Activated B cell treated with CpG ODN at 0.5 μM for 24 hours (primary cell): ENCODE data around the gene LPP. TPM values are rescaled to one million over a fixed set of nuclear protein-coding genes. Genes with fewer than 3 reads are reported as not detected.

Source experiments
- ATAC-seq: fragments of 200-7000 bp; cut with Tn5 transposase; one replicate; pipeline ENCODE4 v1.10.0; 2021; ENCODE audit warnings: low read depth, mild to moderate bottlenecking, moderate library complexity
- CTCF ChIA-PET: fragments of 350-600 bp; sonication (Branson Sonifier 250); formaldehyde crosslinking; loops from one replicate; lab custom pipeline; 2021; ENCODE audit warnings: antibody characterized with exemption; lab: Charles Lee
- POLR2A ChIA-PET: fragments of 350-600 bp; sonication (Branson Sonifier 250); formaldehyde crosslinking; loops from one replicate; lab custom pipeline; 2021; ENCODE audit warnings: antibody characterized with exemption; lab: Charles Lee
- DNase-seq: peaks from one replicate; pipeline ENCODE4 v3.0.0; 2022
- H3K27ac Mint-ChIP-seq: one replicate; pipeline ENCODE4 v1.8.0; 2020; ENCODE audit warnings: mixed read lengths
- H3K27me3 Mint-ChIP-seq: one replicate; pipeline ENCODE4 v1.8.0; 2021; ENCODE audit warnings: mixed read lengths
- H3K36me3 Mint-ChIP-seq: one replicate; pipeline ENCODE4 v1.8.0; 2021; ENCODE audit warnings: low read depth, mixed read lengths
- H3K4me1 Mint-ChIP-seq: one replicate; pipeline ENCODE4 v1.8.0; 2021; ENCODE audit warnings: mixed read lengths
- H3K4me3 Mint-ChIP-seq: one replicate; pipeline ENCODE4 v1.8.0; 2020; ENCODE audit warnings: mild to moderate bottlenecking, mixed read lengths
- H3K9me3 Mint-ChIP-seq: one replicate; pipeline ENCODE4 v1.8.0; 2020; ENCODE audit warnings: mixed read lengths
- intact Hi-C: fragments of 100-400 bp; cut with micrococcal nuclease; formaldehyde crosslinking; loops from one replicate; pipeline ENCODE4 v1.15.1; 2024
- total RNA-seq: library from RNA; stranded (reverse); gene quantifications from 2 replicates; pipeline ENCODE4 v1.2.3, GENCODE V29; 2022
- TF ChIP-seq, protein P1 (sequence below): fragments of 200-600 bp; IDR thresholded peaks from one replicate; pipeline ENCODE4 v1.8.0; 2022; ENCODE audit warnings: antibody characterized with exemption, mild to moderate bottlenecking

LPP gene
- total RNA-seq, 1 donor from 2014 or later, result 60.1 TPM

DNA sequence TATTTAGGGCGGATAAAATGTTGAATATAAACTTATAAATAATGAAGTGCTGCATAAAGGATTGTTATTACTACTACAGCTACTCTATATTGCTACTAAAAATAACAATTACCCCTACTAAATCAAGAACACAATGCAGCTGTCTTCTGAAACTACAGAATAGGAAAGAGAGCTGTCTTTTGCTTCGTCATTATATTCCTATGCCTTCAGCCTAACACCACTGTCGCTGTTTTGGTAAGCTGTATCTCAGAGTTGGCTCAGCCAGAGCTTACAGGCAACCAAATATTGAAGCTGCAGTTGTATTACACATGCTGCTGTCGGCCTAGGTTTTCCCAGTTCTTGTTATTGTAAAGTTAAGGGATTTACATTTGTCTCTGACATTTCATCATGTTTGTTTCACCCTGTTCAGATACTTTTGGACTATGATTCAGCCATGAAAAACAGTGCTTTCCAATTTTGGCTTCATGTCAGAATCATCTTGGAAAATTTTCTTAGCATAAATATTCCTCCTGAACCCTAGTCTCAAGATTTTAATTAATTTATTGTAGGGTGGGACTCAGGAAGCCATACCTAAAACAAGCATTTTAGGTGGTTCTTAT, 31.3 kb upstream of the LPP start:
- H3K27ac Mint-ChIP-seq, result no peak overlapping the region

DNA sequence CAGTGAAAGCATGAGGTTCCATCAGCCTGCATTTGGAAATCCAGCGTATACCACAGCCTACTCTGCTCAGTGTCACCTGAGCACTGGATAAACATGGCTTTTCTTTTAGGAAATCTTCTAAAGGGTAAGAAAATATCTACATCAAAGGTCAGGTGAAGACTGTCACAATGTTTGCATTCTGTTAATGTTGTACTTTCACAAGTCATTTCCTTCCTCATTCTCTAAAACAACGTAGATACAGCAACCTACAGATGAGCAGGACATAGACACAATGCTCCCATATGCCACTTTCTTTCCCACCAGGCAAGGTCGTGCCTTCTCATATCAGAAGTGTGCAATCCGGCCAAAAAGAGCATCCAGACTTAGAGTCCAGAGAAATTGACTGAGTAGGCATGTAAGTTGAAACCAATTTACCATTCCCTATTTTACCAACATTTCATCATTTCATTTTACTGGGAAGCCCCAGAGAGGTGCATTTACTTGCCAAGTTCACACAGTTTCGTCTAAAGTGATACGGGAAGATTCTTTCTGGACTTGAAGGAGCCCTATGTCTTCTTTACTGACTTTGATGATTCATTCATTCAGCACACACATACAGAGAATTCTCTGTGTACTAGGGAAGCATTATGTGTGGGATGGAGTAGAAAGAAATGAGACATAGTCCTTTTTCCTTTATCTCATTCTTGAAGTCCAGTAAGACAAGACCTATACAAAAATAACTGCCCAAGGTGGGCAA, 30.6 kb upstream of the LPP start:
- Mint-ChIP-seq H3K36me3 (no peaks in the 10 kb centered on the region), H3K27ac (peak overlapping the region; percentile 51), H3K9me3 (no peaks in the 10 kb centered on the region), H3K4me3 (peak overlapping the region; percentile 32), H3K27me3 (peaks cover 6% of the 10 kb centered on the region), H3K4me1 (peaks cover 22% of the 10 kb centered on the region)
- intact Hi-C loops, result loop anchor here (1.0 kb wide), 1 partner anchor 9 kb away; no protein-coding TSS in a partner anchor
- TF ChIP-seq, protein P1, sequence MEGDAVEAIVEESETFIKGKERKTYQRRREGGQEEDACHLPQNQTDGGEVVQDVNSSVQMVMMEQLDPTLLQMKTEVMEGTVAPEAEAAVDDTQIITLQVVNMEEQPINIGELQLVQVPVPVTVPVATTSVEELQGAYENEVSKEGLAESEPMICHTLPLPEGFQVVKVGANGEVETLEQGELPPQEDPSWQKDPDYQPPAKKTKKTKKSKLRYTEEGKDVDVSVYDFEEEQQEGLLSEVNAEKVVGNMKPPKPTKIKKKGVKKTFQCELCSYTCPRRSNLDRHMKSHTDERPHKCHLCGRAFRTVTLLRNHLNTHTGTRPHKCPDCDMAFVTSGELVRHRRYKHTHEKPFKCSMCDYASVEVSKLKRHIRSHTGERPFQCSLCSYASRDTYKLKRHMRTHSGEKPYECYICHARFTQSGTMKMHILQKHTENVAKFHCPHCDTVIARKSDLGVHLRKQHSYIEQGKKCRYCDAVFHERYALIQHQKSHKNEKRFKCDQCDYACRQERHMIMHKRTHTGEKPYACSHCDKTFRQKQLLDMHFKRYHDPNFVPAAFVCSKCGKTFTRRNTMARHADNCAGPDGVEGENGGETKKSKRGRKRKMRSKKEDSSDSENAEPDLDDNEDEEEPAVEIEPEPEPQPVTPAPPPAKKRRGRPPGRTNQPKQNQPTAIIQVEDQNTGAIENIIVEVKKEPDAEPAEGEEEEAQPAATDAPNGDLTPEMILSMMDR, result no peak
- POLR2A ChIA-PET, result no interaction called here
- ATAC-seq (peak; percentile 62), DNase-seq (no peak)
- CTCF ChIA-PET, result interaction anchor here (0.8 kb wide), 1 partner anchor 382 kb away, joined by 3 read pairs; no protein-coding TSS in a partner anchor

More for the DNA sequence above, 31.3 kb upstream of the LPP start:
- ATAC-seq (no peak), DNase-seq (no peak)
- intact Hi-C loops, result loop anchor here (1.0 kb wide), 1 partner anchor 8 kb away; no protein-coding TSS in a partner anchor
- TF ChIP-seq, protein P1, result no peak
- peaks cover 22% of the 10 kb centered on the region for H3K4me1 Mint-ChIP-seq
- peaks cover 6% of the 10 kb centered on the region for H3K27me3 Mint-ChIP-seq
- POLR2A ChIA-PET, result interaction anchor here (0.7 kb wide), 1 partner anchor 377 kb away, joined by 5 read pairs; the partner anchor contains the start of gene BCL6
- H3K4me3 Mint-ChIP-seq, result peak overlapping the region; percentile 32
- CTCF ChIA-PET, result interaction anchor here (0.8 kb wide), 1 partner anchor 381 kb away, joined by 3 read pairs; no protein-coding TSS in a partner anchor
- H3K36me3 Mint-ChIP-seq, result no peaks in the 10 kb centered on the region
- no peaks in the 10 kb centered on the region for H3K9me3 Mint-ChIP-seq

DNA sequence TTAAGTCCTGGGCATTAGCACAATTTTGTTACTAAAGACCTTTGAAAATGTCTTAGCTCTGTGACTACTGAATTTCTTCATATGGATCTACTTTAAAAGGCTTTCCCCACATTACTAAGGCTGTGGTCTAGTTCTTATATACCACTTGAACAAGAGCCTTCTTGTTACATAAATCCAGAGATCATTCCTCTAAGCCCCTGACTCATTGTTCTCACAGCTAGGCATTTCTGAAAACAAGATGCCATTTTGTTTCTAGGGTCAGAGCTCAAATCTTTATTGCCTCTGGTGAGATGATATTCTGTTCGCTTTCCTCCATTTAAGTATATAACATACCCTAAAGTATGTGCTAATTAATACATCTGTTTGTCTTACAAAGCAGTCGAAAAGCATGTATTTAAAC, 29.8 kb upstream of the LPP start:
- ChIA-PET POLR2A (interaction anchor here (0.5 kb wide), 1 partner anchor 19 kb away, joined by 4 read pairs; no protein-coding TSS in a partner anchor), CTCF (no interaction called here)
- H3K27ac Mint-ChIP-seq, result no peak overlapping the region
- H3K4me1 Mint-ChIP-seq, result peaks cover 22% of the 10 kb centered on the region
- no peak for DNase-seq
- H3K27me3 Mint-ChIP-seq, result peaks cover 6% of the 10 kb centered on the region
- intact Hi-C loops, result no loop called here
- H3K4me3 Mint-ChIP-seq, result no peak overlapping the region
- no peaks in the 10 kb centered on the region for H3K9me3 Mint-ChIP-seq
- H3K36me3 Mint-ChIP-seq, result no peaks in the 10 kb centered on the region
- no peak for ATAC-seq
- TF ChIP-seq, protein P1, result no peak

DNA sequence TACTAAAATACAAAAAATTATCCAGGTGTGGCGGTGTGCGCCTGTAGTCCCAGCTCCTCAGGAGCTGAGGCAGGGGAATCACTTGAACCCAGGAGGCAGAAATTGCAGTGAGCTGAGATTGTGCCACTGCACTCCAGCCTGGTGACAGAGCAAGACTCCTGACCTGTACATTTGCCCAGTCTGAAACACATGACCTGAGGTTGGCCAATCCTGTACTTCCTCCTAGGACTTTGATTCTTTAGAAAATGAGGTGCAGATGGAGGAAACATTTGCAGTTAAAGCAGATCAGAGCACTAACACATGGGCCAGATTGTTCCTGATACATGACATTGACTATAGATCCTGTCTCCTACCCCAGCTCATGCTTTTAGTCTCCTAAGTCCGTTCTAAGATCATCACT, 28.9 kb upstream of the LPP start:
- H3K27ac Mint-ChIP-seq, result no peak overlapping the region
- H3K36me3 Mint-ChIP-seq, result no peaks in the 10 kb centered on the region
- ChIA-PET POLR2A (no interaction called here), CTCF (interaction anchor here (1.8 kb wide), 1 partner anchor 384 kb away, joined by 3 read pairs; no protein-coding TSS in a partner anchor)
- no peak overlapping the region for H3K4me3 Mint-ChIP-seq
- intact Hi-C loops, result no loop called here
- DNase-seq, result no peak
- peaks cover 3% of the 10 kb centered on the region for H3K27me3 Mint-ChIP-seq
- H3K4me1 Mint-ChIP-seq, result peaks cover 22% of the 10 kb centered on the region
- H3K9me3 Mint-ChIP-seq, result no peaks in the 10 kb centered on the region
- ATAC-seq, result no peak
- TF ChIP-seq, protein P1, result no peak

DNA sequence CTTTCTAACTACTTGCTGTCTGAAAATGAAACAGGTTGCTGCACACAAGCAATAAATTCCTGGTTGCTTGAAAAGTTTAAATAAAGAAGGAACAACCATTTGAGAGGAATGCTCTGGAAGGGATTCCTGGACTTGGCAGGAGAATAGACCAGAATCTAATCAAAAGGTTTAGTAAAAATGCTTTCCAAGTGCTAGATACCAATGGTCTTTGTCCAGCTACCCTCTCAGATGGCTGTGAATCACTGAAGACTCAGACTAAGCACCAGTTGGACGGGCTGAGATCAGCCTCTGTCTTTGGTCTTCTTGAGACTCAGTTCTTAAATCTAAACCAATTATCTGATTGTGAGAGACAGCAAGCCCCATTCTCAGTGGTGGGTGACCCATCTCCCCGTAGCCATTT, 27.7 kb upstream of the LPP start:
- DNase-seq (no peak), ATAC-seq (no peak)
- CTCF ChIA-PET, result interaction anchor here (1.8 kb wide), 1 partner anchor 386 kb away, joined by 3 read pairs; no protein-coding TSS in a partner anchor
- Mint-ChIP-seq H3K4me1 (peaks cover 22% of the 10 kb centered on the region), H3K36me3 (no peaks in the 10 kb centered on the region), H3K27ac (no peak overlapping the region), H3K27me3 (no peaks in the 10 kb centered on the region), H3K4me3 (no peak overlapping the region), H3K9me3 (no peaks in the 10 kb centered on the region)
- intact Hi-C loops, result no loop called here
- POLR2A ChIA-PET, result interaction anchor here (0.5 to 0.7 kb wide), 2 partner anchors 24 to 310 kb away, joined by 3 to 5 read pairs; no protein-coding TSS in a partner anchor
- TF ChIP-seq, protein P1, result no peak
